Measurements from ENCODE around the gene CERS4. TPM values are rescaled to one million over a fixed set of nuclear protein-coding genes. Genes with fewer than 3 reads are reported as not detected.
A peak's percentile ranks its signal among the peaks of the same experiment; 100 is the strongest.

CERS4 gene
- total and polyA plus RNA-seq, 2 experiments from 2014 or later = 68.5 to 109 TPM

DNA sequence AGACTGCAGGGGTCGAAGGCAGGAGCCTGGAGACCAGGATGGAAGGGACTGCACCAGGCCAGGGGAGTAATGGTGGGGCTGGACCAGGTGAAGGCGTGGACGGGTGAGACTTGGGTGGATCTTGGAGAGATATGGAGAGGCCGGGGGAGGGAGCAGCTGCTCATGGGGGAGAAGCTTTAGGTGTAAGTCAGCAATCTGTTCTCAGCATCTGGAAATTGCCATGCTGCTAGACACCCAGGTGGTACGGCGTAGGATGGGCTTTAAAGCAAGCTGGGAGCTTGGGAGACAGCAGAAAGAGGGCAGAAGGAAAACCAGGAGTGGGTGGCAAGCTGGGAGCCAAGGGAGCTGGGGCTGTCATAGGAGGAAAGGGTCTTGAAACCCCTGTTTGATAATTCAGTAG is 3.0 kb downstream of the CERS4 start:
- H3K27ac ChIP-seq (ENCODE audit: low read depth) = peak overlapping the region; percentile 80; the same call in 1 of the 2 replicates
- H3K4me1 ChIP-seq (ENCODE audit: insufficient read depth) = peaks cover 17% of the 10 kb centered on the region
- no peaks in the 10 kb centered on the region for H3K9me2 ChIP-seq (ENCODE audit: insufficient read depth)
- H3K9me3 Mint-ChIP-seq = no peaks in the 10 kb centered on the region
- H3K4me3 ChIP-seq = no peak overlapping the region
- H3K27me3 ChIP-seq (ENCODE audit: insufficient read depth) = no peaks in the 10 kb centered on the region
- peak overlapping the region; percentile 14; the same call in 1 of the 3 replicates for H3K4me3 Mint-ChIP-seq
- H3K36me3 Mint-ChIP-seq (ENCODE audit: low read depth) = peaks cover 32% of the 10 kb centered on the region
- H4K20me1 ChIP-seq (replicated peaks; ENCODE audit: insufficient read depth) = peaks cover 27% of the 10 kb centered on the region
- H3K79me2 ChIP-seq (replicated peaks; ENCODE audit: insufficient read depth) = peaks cover 74% of the 10 kb centered on the region
- H3F3A ChIP-seq (replicated peaks; ENCODE audit: low read depth) = peaks cover 3% of the 10 kb centered on the region; the same call in 1 of the 2 replicates
- H3K27me3 Mint-ChIP-seq (ENCODE audit: insufficient read depth, low read depth, poor library complexity) = peaks cover 15% of the 10 kb centered on the region
- no peak overlapping the region; the same call in 1 of the 2 replicates for H3K4me2 ChIP-seq
- H3K36me3 ChIP-seq (ENCODE audit: insufficient read depth) = no peaks in the 10 kb centered on the region
- H2AFZ ChIP-seq = no peak overlapping the region
- no peak for ATAC-seq
- H3K4me1 Mint-ChIP-seq = peaks cover 31% of the 10 kb centered on the region
- DNase-seq (ENCODE audit: low spot score) = no peak
- H3K27ac Mint-ChIP-seq = peak overlapping the region; percentile 61; the same call in 1 of the 2 replicates
- TF ChIP-seq, protein P1, sequence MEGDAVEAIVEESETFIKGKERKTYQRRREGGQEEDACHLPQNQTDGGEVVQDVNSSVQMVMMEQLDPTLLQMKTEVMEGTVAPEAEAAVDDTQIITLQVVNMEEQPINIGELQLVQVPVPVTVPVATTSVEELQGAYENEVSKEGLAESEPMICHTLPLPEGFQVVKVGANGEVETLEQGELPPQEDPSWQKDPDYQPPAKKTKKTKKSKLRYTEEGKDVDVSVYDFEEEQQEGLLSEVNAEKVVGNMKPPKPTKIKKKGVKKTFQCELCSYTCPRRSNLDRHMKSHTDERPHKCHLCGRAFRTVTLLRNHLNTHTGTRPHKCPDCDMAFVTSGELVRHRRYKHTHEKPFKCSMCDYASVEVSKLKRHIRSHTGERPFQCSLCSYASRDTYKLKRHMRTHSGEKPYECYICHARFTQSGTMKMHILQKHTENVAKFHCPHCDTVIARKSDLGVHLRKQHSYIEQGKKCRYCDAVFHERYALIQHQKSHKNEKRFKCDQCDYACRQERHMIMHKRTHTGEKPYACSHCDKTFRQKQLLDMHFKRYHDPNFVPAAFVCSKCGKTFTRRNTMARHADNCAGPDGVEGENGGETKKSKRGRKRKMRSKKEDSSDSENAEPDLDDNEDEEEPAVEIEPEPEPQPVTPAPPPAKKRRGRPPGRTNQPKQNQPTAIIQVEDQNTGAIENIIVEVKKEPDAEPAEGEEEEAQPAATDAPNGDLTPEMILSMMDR (conservative IDR thresholded peaks at IDR 0.05; ENCODE audit: low read depth in 2 of 2) = no peak
- TF ChIP-seq POLR2AphosphoS5 (IDR thresholded peaks at IDR 0.05; ENCODE audit: low read depth) = no peak
- TF ChIP-seq, protein P2, sequence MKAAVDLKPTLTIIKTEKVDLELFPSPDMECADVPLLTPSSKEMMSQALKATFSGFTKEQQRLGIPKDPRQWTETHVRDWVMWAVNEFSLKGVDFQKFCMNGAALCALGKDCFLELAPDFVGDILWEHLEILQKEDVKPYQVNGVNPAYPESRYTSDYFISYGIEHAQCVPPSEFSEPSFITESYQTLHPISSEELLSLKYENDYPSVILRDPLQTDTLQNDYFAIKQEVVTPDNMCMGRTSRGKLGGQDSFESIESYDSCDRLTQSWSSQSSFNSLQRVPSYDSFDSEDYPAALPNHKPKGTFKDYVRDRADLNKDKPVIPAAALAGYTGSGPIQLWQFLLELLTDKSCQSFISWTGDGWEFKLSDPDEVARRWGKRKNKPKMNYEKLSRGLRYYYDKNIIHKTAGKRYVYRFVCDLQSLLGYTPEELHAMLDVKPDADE (IDR thresholded peaks at IDR 0.05) = no peak
- TF ChIP-seq STAT1 (IDR thresholded peaks at IDR 0.05; ENCODE audit: unreplicated experiment) = no peak
- TF ChIP-seq ZNF114 (CRISPR knock-in tag; IDR thresholded peaks at IDR 0.05) = no peak
- TF ChIP-seq EZH2 (IDR thresholded peaks at IDR 0.05; ENCODE audit: low read depth, unreplicated experiment) = no peak
- no peak for TF ChIP-seq JUNB (IDR thresholded peaks at IDR 0.05; ENCODE audit: unreplicated experiment)
- no peak for TF ChIP-seq ZNF331 (CRISPR knock-in tag; IDR thresholded peaks at IDR 0.05; ENCODE audit: low read depth)

DNA sequence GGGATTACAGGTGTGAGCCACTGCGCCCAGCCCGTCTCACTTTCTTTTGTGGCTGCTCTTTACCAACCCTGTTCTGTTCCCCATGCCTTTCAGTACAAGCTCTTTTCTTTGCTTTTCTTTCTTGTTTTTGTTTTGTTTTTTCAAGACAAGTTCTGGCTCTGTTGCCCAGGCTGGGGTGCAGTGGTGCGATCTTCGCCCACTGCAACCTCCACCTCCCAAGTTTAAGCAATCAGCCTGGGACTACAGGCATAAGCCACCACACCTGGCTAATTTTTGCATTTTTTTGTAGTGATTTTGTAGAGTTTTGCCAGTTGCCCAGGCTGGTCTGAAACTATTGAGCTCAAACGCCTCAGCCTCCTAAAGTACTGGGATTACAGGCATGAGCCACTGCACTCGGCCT is 3.7 kb downstream of the CERS4 start:
- Mint-ChIP-seq H3K4me3 (no peak overlapping the region), H3K4me1 (peaks cover 29% of the 10 kb centered on the region), H3K36me3 (ENCODE audit: low read depth) (peaks cover 32% of the 10 kb centered on the region), H3K27me3 (ENCODE audit: insufficient read depth, low read depth, poor library complexity) (peaks cover 14% of the 10 kb centered on the region), H3K27ac (no peak overlapping the region), H3K9me3 (no peaks in the 10 kb centered on the region)
- Histone ChIP-seq H3K4me3 (no peak overlapping the region), H2AFZ (no peak overlapping the region), H3K4me2 (no peak overlapping the region), H3K4me1 (ENCODE audit: insufficient read depth) (peaks cover 12% of the 10 kb centered on the region), H3K79me2 (replicated peaks; ENCODE audit: insufficient read depth) (peaks cover 80% of the 10 kb centered on the region), H3F3A (replicated peaks; ENCODE audit: low read depth) (no peaks in the 10 kb centered on the region), H4K20me1 (replicated peaks; ENCODE audit: insufficient read depth) (peaks cover 30% of the 10 kb centered on the region), H3K9me2 (ENCODE audit: insufficient read depth) (no peaks in the 10 kb centered on the region), H3K27me3 (ENCODE audit: insufficient read depth) (no peaks in the 10 kb centered on the region), H3K36me3 (ENCODE audit: insufficient read depth) (no peaks in the 10 kb centered on the region), H3K27ac (ENCODE audit: low read depth) (0 out of 2 replicates have a peak overlapping the region, but pooled peaks have one; percentile 50)
- DNase-seq (ENCODE audit: low spot score) (no peak), ATAC-seq (no peak)
- TF ChIP-seq, protein P1 (conservative IDR thresholded peaks at IDR 0.05; ENCODE audit: low read depth in 2 of 2) = no peak
- TF ChIP-seq EZH2phosphoT487 (IDR thresholded peaks at IDR 0.05; ENCODE audit: unreplicated experiment) (no peak), CREB1 (CRISPR knock-in tag; IDR thresholded peaks at IDR 0.05; ENCODE audit: low read depth) (no peak), ZNF331 (CRISPR knock-in tag; IDR thresholded peaks at IDR 0.05; ENCODE audit: low read depth) (no peak), STAT1 (IDR thresholded peaks at IDR 0.05; ENCODE audit: unreplicated experiment) (no peak)
- TF ChIP-seq, protein P3, sequence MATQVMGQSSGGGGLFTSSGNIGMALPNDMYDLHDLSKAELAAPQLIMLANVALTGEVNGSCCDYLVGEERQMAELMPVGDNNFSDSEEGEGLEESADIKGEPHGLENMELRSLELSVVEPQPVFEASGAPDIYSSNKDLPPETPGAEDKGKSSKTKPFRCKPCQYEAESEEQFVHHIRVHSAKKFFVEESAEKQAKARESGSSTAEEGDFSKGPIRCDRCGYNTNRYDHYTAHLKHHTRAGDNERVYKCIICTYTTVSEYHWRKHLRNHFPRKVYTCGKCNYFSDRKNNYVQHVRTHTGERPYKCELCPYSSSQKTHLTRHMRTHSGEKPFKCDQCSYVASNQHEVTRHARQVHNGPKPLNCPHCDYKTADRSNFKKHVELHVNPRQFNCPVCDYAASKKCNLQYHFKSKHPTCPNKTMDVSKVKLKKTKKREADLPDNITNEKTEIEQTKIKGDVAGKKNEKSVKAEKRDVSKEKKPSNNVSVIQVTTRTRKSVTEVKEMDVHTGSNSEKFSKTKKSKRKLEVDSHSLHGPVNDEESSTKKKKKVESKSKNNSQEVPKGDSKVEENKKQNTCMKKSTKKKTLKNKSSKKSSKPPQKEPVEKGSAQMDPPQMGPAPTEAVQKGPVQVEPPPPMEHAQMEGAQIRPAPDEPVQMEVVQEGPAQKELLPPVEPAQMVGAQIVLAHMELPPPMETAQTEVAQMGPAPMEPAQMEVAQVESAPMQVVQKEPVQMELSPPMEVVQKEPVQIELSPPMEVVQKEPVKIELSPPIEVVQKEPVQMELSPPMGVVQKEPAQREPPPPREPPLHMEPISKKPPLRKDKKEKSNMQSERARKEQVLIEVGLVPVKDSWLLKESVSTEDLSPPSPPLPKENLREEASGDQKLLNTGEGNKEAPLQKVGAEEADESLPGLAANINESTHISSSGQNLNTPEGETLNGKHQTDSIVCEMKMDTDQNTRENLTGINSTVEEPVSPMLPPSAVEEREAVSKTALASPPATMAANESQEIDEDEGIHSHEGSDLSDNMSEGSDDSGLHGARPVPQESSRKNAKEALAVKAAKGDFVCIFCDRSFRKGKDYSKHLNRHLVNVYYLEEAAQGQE (IDR thresholded peaks at IDR 0.05; ENCODE audit: unreplicated experiment) = no peak
- TF ChIP-seq, protein P2 (IDR thresholded peaks at IDR 0.05) = no peak
